Esophagus muscularis mucosa (tissue), 4 donors: ENCODE measurements around the gene LPCAT3.

Source experiments
- CTCF ChIP-seq, 3 experiments: fragments of 200-600 bp in 2 of 3; fragments of 450-650 bp in 1 of 3; sonication (generic) in 2 of 3; IDR thresholded peaks; one replicate each; pipeline ENCODE4 v1.5.1; 2017 to 2019; ENCODE audit warnings: antibody characterized with exemption in 3 of 3, mild to moderate bottlenecking in 2 of 3, moderate library complexity in 1 of 3
- EP300 ChIP-seq: sonication (generic); formaldehyde crosslinking; IDR thresholded peaks from one replicate; pipeline ENCODE4 v1.6.1; 2017; ENCODE audit warnings: antibody characterized with exemption
- POLR2A ChIP-seq: fragments of 450-650 bp; IDR thresholded peaks from one replicate; pipeline ENCODE4 v1.6.1; 2017; ENCODE audit warnings: antibody characterized with exemption, moderate library complexity, mild to moderate bottlenecking, low read depth
- POLR2AphosphoS5 ChIP-seq, 2 donors: sonication (generic); formaldehyde crosslinking; IDR thresholded peaks; one replicate each; pipeline ENCODE4 v1.6.1; 2017; ENCODE audit warnings: antibody characterized with exemption in 2 of 2

- TF ChIP-seq CTCF (IDR thresholded peaks at IDR 0.05) (no peak), EP300 (no peak), POLR2A (no peak), POLR2AphosphoS5 (IDR thresholded peaks at IDR 0.05) (no peak)
These were observed 66.6 kb downstream of the LPCAT3 start for GRCh38 chr12:6951551-6952120.
